NCI-H2227 (cell line): Measurements from ENCODE around the gene RHBDL3.

Source experiments
- DNase-seq: peaks from one replicate; lab custom pipeline; 2025; ENCODE audit not compliant: unreplicated experiment; lab: John Stamatoyannopoulos, UW

The RHBDL3 gene

DNA sequence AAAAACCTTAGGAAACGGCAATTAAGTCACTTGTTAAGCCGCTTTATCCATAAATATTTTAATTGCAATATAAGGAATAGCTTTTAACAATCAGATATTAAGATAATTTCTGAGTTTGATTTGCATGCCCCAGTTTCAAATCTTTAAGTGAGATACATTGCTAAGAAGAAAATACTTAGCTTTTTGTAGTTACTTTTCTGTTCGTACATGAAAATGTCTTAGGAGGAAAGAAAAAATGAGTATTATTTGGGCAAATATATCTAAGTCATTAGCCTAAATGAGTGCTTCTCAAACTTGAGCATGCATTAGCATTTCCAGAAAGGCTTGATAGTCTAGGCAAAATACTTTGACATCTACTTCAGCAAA is 90.7 kb downstream of the RHBDL3 start:
- DNase-seq: no peak

DNA sequence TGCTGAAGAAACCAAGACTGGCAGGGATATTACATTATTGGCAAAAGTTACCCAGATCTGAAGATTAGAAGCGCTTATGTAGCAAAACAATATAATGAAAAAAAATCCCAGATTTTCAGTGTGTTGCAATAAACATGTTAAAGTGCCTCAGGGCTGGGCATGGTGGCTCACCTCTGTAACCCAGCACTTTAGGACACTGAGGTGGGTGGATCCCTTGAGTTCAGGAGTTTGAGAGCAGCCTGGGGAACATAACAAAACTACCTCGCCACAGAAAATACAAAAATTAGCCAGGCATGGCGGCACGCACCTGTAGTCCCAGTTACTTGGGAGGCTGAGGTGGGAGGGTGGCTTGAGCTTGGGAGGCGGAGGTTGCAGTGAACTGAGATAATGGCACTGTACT is 91.1 kb downstream of the RHBDL3 start:
- no peak for DNase-seq

DNA sequence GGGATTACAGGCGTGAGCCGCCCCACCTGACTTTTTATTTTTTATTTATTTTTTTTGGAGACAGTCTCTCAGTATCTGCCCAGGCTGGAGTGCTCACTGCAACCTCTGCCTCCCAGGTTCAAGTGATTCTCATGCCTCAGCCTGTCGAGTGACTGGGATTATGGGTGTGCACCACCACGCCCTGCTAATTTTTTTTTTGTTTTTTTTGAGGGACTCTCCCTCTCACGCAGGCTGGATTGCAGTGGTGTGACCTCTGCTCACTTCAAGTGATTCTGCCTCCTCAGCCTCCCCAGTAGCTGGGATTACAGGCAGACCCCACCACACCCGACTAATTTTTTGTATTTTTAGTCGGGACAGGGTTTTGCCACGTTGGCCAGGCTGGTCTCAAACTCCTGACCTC is 92.0 kb downstream of the RHBDL3 start:
- no peak for DNase-seq

DNA sequence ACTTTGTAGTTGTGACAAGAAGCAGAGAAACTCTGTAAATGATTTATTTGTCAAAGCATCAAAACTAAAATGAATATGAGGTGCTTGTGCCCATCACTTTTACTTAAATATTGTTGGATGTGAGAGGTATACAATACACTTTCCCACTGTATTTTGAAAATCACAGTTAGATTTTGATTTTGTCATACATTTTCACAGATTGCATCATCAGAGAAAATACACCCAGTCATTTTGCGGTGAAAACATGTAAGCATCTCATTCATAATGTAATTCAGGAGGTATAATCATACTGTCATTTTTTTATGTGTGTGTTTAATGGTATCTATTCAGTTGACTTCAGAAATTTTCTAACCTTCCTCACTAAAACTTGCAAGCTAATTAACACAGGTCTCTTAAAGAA is 95.6 kb downstream of the RHBDL3 start:
- DNase-seq: no peak

DNA sequence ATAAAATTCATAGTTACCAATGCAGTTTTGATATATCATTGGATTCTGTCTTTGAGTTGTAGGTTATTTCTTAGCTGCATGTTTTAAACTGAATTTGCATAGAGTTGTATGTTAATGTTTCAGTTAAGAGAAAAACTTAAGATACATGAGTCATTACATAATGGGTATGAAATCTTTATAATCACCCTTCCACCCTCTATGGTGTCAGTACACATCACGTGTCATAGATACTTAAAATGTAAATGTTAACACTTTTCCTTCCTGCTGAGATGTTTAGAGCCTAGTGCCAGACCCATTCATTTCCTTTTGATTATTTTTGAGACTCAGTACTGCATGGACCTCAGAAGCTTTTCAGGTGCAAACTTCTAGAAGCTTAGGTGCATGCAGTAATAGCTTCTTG is 104.8 kb downstream of the RHBDL3 start:
- no peak for DNase-seq
